Liver (tissue), 3 donors: Measurements from ENCODE around the gene SLC25A43.

Experiments used
- FOXA1 ChIP-seq: IDR thresholded peaks from 2 replicates; pipeline ENCODE4 v1.6.1; 2016; ENCODE audit warnings: antibody characterized with exemption
- SP1 ChIP-seq: IDR thresholded peaks from 2 replicates; pipeline ENCODE4 v1.6.1; 2018; ENCODE audit warnings: antibody characterized with exemption, mild to moderate bottlenecking
- YY1 ChIP-seq: IDR thresholded peaks from 2 replicates; pipeline ENCODE4 v1.6.1; 2016; ENCODE audit warnings: antibody characterized with exemption, mild to moderate bottlenecking
- TF ChIP-seq, protein P1 (sequence below): IDR thresholded peaks from 2 replicates; pipeline ENCODE4 v1.6.1; 2016; ENCODE audit warnings: antibody characterized with exemption, mild to moderate bottlenecking
- TF ChIP-seq, protein P2 (sequence below): fragments of 150-350 bp; IDR thresholded peaks from 2 replicates; pipeline ENCODE4 v1.5.1; 2017; ENCODE audit warnings: improper control_type of control experiment, low read depth, low read length; ENCODE audit not compliant: missing input control
- TF ChIP-seq, protein P3 (sequence below): IDR thresholded peaks from 2 replicates; pipeline ENCODE4 v1.6.1; 2016; ENCODE audit warnings: antibody characterized with exemption
- donor health status: healthy.
- donor health status: healthy.

DNA sequence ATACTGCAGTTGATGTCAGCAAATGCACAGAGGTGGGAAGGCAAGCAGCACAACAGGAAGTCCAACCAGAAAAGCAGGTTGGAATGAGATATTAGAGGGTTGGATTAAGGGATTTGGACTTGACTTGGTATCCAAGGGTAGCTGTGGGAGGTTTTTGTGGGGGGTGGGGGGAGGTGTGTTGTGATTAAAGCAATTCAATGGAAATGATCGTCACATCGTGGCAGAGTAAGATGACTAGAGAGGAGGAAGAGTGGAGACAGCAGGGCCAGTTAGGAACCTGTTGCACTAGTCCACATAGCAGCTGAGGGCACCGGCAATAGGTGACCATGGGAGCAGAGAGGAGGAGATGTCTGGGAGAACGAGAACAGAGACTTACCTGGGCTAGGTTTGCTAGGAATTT, 2.4 kb downstream of the SLC25A43 start:
- TF ChIP-seq SP1, result no peak
- TF ChIP-seq, protein P1, sequence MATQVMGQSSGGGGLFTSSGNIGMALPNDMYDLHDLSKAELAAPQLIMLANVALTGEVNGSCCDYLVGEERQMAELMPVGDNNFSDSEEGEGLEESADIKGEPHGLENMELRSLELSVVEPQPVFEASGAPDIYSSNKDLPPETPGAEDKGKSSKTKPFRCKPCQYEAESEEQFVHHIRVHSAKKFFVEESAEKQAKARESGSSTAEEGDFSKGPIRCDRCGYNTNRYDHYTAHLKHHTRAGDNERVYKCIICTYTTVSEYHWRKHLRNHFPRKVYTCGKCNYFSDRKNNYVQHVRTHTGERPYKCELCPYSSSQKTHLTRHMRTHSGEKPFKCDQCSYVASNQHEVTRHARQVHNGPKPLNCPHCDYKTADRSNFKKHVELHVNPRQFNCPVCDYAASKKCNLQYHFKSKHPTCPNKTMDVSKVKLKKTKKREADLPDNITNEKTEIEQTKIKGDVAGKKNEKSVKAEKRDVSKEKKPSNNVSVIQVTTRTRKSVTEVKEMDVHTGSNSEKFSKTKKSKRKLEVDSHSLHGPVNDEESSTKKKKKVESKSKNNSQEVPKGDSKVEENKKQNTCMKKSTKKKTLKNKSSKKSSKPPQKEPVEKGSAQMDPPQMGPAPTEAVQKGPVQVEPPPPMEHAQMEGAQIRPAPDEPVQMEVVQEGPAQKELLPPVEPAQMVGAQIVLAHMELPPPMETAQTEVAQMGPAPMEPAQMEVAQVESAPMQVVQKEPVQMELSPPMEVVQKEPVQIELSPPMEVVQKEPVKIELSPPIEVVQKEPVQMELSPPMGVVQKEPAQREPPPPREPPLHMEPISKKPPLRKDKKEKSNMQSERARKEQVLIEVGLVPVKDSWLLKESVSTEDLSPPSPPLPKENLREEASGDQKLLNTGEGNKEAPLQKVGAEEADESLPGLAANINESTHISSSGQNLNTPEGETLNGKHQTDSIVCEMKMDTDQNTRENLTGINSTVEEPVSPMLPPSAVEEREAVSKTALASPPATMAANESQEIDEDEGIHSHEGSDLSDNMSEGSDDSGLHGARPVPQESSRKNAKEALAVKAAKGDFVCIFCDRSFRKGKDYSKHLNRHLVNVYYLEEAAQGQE, result no peak
- TF ChIP-seq, protein P2, sequence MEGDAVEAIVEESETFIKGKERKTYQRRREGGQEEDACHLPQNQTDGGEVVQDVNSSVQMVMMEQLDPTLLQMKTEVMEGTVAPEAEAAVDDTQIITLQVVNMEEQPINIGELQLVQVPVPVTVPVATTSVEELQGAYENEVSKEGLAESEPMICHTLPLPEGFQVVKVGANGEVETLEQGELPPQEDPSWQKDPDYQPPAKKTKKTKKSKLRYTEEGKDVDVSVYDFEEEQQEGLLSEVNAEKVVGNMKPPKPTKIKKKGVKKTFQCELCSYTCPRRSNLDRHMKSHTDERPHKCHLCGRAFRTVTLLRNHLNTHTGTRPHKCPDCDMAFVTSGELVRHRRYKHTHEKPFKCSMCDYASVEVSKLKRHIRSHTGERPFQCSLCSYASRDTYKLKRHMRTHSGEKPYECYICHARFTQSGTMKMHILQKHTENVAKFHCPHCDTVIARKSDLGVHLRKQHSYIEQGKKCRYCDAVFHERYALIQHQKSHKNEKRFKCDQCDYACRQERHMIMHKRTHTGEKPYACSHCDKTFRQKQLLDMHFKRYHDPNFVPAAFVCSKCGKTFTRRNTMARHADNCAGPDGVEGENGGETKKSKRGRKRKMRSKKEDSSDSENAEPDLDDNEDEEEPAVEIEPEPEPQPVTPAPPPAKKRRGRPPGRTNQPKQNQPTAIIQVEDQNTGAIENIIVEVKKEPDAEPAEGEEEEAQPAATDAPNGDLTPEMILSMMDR, result no peak
- TF ChIP-seq YY1, result no peak
- no peak for TF ChIP-seq FOXA1
- TF ChIP-seq, protein P3, sequence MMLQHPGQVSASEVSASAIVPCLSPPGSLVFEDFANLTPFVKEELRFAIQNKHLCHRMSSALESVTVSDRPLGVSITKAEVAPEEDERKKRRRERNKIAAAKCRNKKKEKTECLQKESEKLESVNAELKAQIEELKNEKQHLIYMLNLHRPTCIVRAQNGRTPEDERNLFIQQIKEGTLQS, result no peak
